Motor neuron (in vitro differentiated cells): ENCODE data around the gene CEP19. TPM values are rescaled to one million over a fixed set of nuclear protein-coding genes. Genes with fewer than 3 reads are reported as not detected.
A peak's percentile ranks its signal among the peaks of the same experiment; 100 is the strongest.
"Not testable (repeated sequence)": the region's sequence is repeated elsewhere in the genome, so short reads cannot be mapped to it uniquely, and the experiment has no call there.

Source experiments
- ATAC-seq, 8 experiments: fragments of 200-7000 bp; cut with Tn5 transposase; replicated peaks in 6 of 8; 2 replicates each; pipeline ENCODE4 v1.8.0; 2021; ENCODE audit warnings: mild to moderate bottlenecking in 8 of 8, moderate library complexity in 8 of 8
- H3K27ac ChIP-seq, 2 donors: fragments of 250-450 bp; sonication (Bioruptor Pico); 2 replicates each; pipeline ENCODE4 v1.9.0; 2021; ENCODE audit warnings: antibody characterized with exemption in 2 of 2, mild to moderate bottlenecking in 2 of 2, moderate library complexity in 1 of 2
- H3K4me1 ChIP-seq, 2 donors: fragments of 250-450 bp; sonication (Bioruptor Pico); replicated peaks in 1 of 2; 2 replicates each; pipeline ENCODE4 v1.6.1; 2021; ENCODE audit warnings: antibody characterized with exemption in 2 of 2, mild to moderate bottlenecking in 2 of 2, moderate library complexity in 1 of 2
- H3K4me3 ChIP-seq, 5 donors: fragments of 250-450 bp; sonication (Bioruptor Pico); 2 replicates each; pipeline ENCODE4 v1.9.0; 2021; ENCODE audit warnings: antibody characterized with exemption in 5 of 5, mild to moderate bottlenecking in 5 of 5, moderate library complexity in 4 of 5
- WGBS, 10 experiments: fragments of 450-650 bp; shearing (Covaris generic); methylation state at CpG; one replicate each; pipeline ENCODE4 v1.0.0; 2022; 5-methylcytosine and 5-hydroxymethylcytosine counted together
- in situ Hi-C, 9 experiments: fragments of 400-800 bp; cut with MboI; loops; one replicate each; pipeline ENCODE4 v1.15.0; 2021; ENCODE audit warnings: low sequenced_read_pairs in 9 of 9, low pct_unique_long_range_greater_than_20kb in 2 of 9; ENCODE audit not compliant: unreplicated experiment in 9 of 9
- total RNA-seq, 8 experiments: library from RNA; unstranded; fragments of 300-600 nt; gene quantifications; 2 replicates each; pipeline versions ENCODE4 v1.2.3 to v1.2.4, GENCODE V29; 2022

The CEP19 gene
- total RNA-seq, 8 experiments from 2014 or later: 1.9 to 13.6 (median 10.5) TPM

- Histone ChIP-seq H3K4me3 (no peak overlapping the region), H3K27ac (no peak overlapping the region), H3K4me1 (peaks cover 3 to 11% of the 10 kb centered on the region in 2 donors)
- in situ Hi-C loops: no loop called here
- ATAC-seq: no peak
- 0 to 100% (median 88%) methylated on average over 1 to 6 of the region's 6 CpGs; no CpG with 5 or more reads in 1 of the 10 experiments for WGBS, 10 experiments
Measured at GRCh38 chr3:196737655-196738054, 25.6 kb upstream of the CEP19 start.

GRCh38 chr3:196736670-196737374 lies 24.8 kb upstream of the CEP19 start:
- no peak for ATAC-seq
- Histone ChIP-seq H3K4me3 (no peak overlapping the region), H3K4me1 (peaks cover 0 to 6% of the 10 kb centered on the region in 2 donors), H3K27ac (no peak overlapping the region)
- 89 to 100% (median 100%) methylated on average over 1 to 4 of the region's 4 CpGs; no CpG with 5 or more reads in 1 of the 10 experiments for WGBS, 10 experiments
- in situ Hi-C loops: no loop called here

GRCh38 chr3:196735751-196736150 lies 23.7 kb upstream of the CEP19 start:
- in situ Hi-C loops: no loop called here
- ATAC-seq: no peak
- no peaks in the 10 kb centered on the region for H3K4me1 ChIP-seq
- 63 to 100% (median 85%) methylated on average over 1 to 3 of the region's 3 CpGs; no CpG with 5 or more reads in 1 of the 10 experiments for WGBS, 10 experiments
- no peak overlapping the region for H3K4me3 ChIP-seq
- H3K27ac ChIP-seq: no peak overlapping the region

- ATAC-seq: no peak
- H3K27ac ChIP-seq: no peak overlapping the region
- WGBS, 10 experiments: 71 to 100% (median 87%) methylated on average over 2 to 7 of the region's 7 CpGs
- no peaks in the 10 kb centered on the region for H3K4me1 ChIP-seq
- in situ Hi-C loops: no loop called here
- no peak overlapping the region for H3K4me3 ChIP-seq
Measured at GRCh38 chr3:196726788-196727675, 15.0 kb upstream of the CEP19 start.

- ATAC-seq: no peak
Measured at GRCh38 chr3:196721097-196721496, 9.0 kb upstream of the CEP19 start.

DNA sequence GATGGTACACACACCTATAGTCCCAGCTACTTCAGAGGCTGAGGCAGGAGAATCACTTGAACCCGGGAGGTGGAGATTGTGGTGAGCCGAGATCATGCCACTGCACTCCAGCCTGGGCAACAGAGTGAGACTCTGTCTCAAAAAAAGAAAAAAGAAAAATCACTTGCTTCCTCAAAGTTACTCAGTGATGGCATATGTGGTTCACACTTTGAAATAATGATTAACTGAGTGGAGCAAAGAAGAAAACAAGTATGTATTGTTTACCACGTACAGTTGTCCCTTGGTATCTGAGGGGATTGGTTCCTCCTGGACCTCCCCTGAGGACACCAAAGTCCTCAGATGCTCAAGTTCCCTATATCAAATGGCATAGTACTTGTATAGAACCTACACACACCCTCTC lies 5.1 kb upstream of the CEP19 start:
- in situ Hi-C loops, H3K4me3 ChIP-seq, ATAC-seq, H3K4me1 ChIP-seq, H3K27ac ChIP-seq: not testable (repeated sequence)
- WGBS, 10 experiments: 80 to 100% (median 92%) methylated on average over 1 to 2 of the region's 3 CpGs; no CpG with 5 or more reads in 7 of the 10 experiments

More at GRCh38 chr3:196721097-196721496, 9.0 kb upstream of the CEP19 start:
- no peaks in the 10 kb centered on the region for H3K4me1 ChIP-seq
- 59 to 100% (median 92%) methylated on average over 1 to 2 of the region's 2 CpGs for WGBS, 10 experiments
- in situ Hi-C loops: no loop called here
- no peak overlapping the region for H3K27ac ChIP-seq
- no peak overlapping the region for H3K4me3 ChIP-seq

DNA sequence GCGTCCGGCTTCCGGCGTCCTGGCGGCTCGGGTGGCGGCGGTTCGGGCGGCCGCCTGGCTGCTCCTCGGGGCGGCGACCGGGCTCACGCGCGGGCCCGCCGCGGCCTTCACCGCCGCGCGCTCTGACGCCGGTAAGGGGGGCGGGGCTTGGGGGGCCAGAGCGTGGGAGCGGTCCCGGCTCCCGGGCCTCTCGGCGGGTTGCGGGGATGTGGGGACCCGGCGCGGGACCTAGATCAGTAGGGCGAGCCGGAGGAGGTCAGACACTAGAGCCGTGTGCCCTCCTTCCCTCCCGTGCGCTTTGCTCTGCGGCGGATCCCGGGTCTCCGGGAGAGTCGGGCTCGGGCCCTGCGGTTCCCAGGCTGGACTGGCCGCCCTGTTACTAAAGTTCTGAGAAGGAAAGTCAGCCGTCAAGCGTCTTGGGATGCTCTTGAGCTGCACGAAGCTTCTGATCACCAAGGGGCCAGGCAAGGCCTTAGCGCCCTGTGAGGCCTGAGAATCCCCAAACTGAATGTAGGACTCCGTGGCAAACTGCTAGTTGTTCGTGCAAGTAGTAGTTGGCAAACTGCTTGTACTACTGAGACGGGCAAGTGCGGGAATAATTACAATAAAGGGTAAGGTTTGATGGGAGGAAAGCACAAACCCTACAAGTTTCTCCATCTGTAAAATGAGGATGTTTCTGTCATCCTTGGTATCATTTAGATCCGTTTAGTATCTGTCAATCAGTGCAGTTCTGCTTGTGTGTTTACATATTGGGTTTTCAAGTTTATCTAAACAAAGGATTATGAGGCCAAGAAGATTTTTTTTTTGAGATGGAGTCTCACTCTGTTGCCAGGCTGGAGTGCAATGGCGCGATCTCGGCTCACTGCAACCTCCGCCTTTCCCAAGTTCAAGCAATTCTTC lies 714 bp upstream of the CEP19 start:
- Histone ChIP-seq H3K4me1 (peaks cover 6% of the 10 kb centered on the region in 2 donors), H3K27ac (peak overlapping the region; percentile 82 to 87), H3K4me3 (peak overlapping the region; percentile 78 to 99 (median 89))
- in situ Hi-C loops: no loop called here
- peak; percentile 72 to 79 (median 74) for ATAC-seq
- WGBS, 10 experiments: 0 to 62% (median 19%) methylated on average over 1 to 17 of the region's 64 CpGs; no CpG with 5 or more reads in 1 of the 10 experiments

DNA sequence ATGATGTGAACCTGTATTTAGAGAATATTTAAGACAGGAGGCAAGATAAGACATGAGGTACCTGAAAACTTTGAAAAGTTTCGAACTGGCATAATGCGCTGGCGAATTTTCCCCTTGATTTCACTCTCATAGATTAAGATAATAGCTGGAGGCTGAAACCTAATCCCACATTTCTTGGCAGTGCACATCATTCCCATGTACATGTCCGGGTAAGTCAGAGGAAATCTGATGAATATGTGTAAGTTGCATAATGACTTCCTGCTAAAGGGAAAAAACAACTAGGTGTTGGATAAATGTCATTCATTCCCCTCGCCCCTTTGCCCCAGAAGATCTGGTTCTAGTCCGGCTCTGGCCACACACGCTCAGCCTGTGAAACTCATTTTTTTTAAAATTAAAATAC lies 3.6 kb downstream of the CEP19 start:
- H3K27ac ChIP-seq: no peak overlapping the region
- in situ Hi-C loops: no loop called here
- peak in 1 of 8 experiments; percentile 1 for ATAC-seq
- H3K4me3 ChIP-seq: no peak overlapping the region
- 45 to 100% (median 73%) methylated on average over 1 to 7 of the region's 7 CpGs; no CpG with 5 or more reads in 2 of the 10 experiments for WGBS, 10 experiments
- peaks cover 5 to 9% of the 10 kb centered on the region in 2 donors for H3K4me1 ChIP-seq

DNA sequence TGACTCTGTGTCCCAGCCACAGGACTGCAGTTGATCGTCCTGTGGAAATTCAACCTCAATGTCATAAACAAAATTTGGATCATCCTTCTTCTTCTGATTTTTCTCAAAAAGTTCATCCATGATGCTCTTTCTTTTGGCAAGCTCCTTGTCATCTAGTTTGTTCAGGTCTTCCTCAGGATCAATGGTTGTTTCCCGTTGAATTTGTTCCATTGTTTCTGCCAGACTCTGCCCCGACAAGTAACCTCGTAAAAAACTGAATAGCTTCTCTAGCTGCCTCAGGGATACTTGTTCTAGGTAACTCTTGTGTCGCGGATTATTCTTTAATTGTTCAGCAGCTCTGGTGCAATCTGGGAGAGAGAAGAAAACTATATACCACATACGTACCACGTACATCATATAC lies 4.5 kb downstream of the CEP19 start:
- no peak for ATAC-seq
- in situ Hi-C loops: no loop called here
- H3K4me3 ChIP-seq: no peak overlapping the region
- H3K4me1 ChIP-seq: peaks cover 5 to 11% of the 10 kb centered on the region in 2 donors
- no peak overlapping the region for H3K27ac ChIP-seq
- 53 to 97% (median 86%) methylated on average over 2 to 8 of the region's 8 CpGs for WGBS, 10 experiments

- Histone ChIP-seq H3K4me3 (no peak overlapping the region), H3K27ac (no peak overlapping the region), H3K4me1 (peaks cover 6 to 11% of the 10 kb centered on the region in 2 donors)
- ATAC-seq: no peak
- in situ Hi-C loops: no loop called here
- 87 to 100% (median 100%) methylated on average over 1 to 4 of the region's 4 CpGs; no CpG with 5 or more reads in 2 of the 10 experiments for WGBS, 10 experiments
Measured at GRCh38 chr3:196706731-196707130, 5.3 kb downstream of the CEP19 start.

GRCh38 chr3:196706327-196706726 lies 5.7 kb downstream of the CEP19 start:
- Histone ChIP-seq H3K27ac (no peak overlapping the region), H3K4me1 (peaks cover 6 to 11% of the 10 kb centered on the region in 2 donors), H3K4me3 (no peak overlapping the region)
- in situ Hi-C loops: no loop called here
- WGBS, 10 experiments: 0 to 93% (median 78%) methylated on average over 1 to 5 of the region's 5 CpGs
- ATAC-seq: no peak

DNA sequence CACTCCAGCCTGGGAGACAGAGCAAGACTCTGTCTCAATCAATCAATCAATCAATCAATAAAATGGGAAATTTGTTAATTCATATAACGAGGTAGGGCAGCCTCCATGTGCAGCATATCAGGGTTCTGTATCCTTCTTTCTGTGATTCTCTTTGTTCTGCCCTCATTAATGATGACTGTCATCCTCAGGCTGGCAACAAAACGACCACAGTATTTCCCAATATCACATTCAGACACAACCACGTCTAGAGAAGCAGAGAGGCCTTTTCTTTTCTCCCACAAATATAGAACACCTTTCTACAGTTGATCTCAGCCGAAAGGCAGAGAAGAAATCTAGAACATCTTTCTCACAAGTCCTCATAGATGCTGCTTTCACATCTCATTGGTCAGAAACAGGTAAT lies 11.2 kb downstream of the CEP19 start:
- 31 to 100% (median 82%) methylated on average over 1 to 4 of the region's 4 CpGs for WGBS, 10 experiments
- peaks cover 6 to 8% of the 10 kb centered on the region in 2 donors for H3K4me1 ChIP-seq
- in situ Hi-C loops: no loop called here

More for the DNA sequence above, 11.2 kb downstream of the CEP19 start:
- no peak for ATAC-seq
- Histone ChIP-seq H3K27ac (no peak overlapping the region), H3K4me3 (no peak overlapping the region)
